Activated naive CD4-positive, alpha-beta T cell treated with anti-CD3 and anti-CD28 coated beads, Interleukin-2, amount 10 ng/mL, durations not matched to agents 7 days and 5 days (primary cell): ENCODE measurements around the gene ADPGK.

Source experiments
- CTCF ChIA-PET: fragments of 350-600 bp; sonication (Branson Sonifier 250); formaldehyde crosslinking; loops from one replicate; lab custom pipeline; 2021; ENCODE audit warnings: antibody characterized with exemption; lab: Charles Lee
- DNase-seq: peaks from one replicate; pipeline ENCODE4 v3.0.0-alpha.2; 2020
- H3K27ac Mint-ChIP-seq: one replicate; pipeline ENCODE4 v1.8.0; 2021; ENCODE audit warnings: mild to moderate bottlenecking, moderate library complexity, mixed read lengths
- H3K27me3 Mint-ChIP-seq: one replicate; pipeline ENCODE4 v1.8.0; 2021; ENCODE audit warnings: mild to moderate bottlenecking, mixed read lengths
- H3K36me3 Mint-ChIP-seq: one replicate; pipeline ENCODE4 v1.8.0; 2021; ENCODE audit warnings: mixed read lengths
- H3K4me1 Mint-ChIP-seq: one replicate; pipeline ENCODE4 v1.8.0; 2021; ENCODE audit warnings: mixed read lengths
- H3K4me3 Mint-ChIP-seq: one replicate; pipeline ENCODE4 v1.8.0; 2021; ENCODE audit warnings: mild to moderate bottlenecking, moderate library complexity, mixed read lengths
- H3K9me3 Mint-ChIP-seq: one replicate; pipeline ENCODE4 v1.8.0; 2021; ENCODE audit warnings: mixed read lengths

ADPGK gene

DNA sequence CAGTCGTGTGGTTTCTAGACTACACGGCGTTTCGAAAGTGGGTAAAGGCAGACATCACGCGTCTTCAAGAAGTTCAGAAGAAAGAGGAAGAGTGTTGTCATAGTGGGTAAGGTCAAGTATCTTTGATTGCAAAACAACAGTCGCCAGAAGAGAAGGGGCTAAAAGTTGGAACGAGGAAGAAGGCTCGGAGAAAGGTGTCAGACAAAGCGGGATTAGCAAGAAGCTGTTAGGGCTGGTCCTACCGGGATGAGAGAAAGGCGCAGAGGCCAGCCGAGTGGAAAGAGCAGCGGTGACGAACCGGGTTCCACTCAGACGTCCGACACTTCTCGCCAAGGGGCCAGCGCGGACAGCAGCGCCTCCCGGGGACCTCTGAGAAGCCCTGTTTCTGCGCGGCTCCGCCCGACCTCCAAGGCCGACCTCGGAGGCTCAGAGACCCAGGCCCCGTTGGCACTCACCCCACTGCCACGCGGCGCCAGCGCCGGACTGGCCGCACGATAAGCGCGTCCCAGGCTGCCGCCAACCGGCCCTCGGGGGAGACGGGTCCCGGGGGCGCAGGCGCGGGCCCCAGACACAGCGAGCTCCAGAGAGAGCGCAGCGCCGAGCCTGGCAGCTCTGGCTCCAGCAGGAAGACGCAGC is 436 bp downstream of the ADPGK start:
- H3K4me3 Mint-ChIP-seq: peak overlapping the region; percentile 84
- peaks cover 56% of the 10 kb centered on the region for H3K4me1 Mint-ChIP-seq
- DNase-seq: peak; percentile 61
- H3K27ac Mint-ChIP-seq: peak overlapping the region; percentile 97
- no peaks in the 10 kb centered on the region for H3K27me3 Mint-ChIP-seq
- H3K9me3 Mint-ChIP-seq: no peaks in the 10 kb centered on the region
- CTCF ChIA-PET: interaction anchor here (1.9 kb wide), 1 partner anchor 61 kb away, joined by 15 read pairs; no protein-coding TSS in a partner anchor
- peaks cover 34% of the 10 kb centered on the region for H3K36me3 Mint-ChIP-seq

DNA sequence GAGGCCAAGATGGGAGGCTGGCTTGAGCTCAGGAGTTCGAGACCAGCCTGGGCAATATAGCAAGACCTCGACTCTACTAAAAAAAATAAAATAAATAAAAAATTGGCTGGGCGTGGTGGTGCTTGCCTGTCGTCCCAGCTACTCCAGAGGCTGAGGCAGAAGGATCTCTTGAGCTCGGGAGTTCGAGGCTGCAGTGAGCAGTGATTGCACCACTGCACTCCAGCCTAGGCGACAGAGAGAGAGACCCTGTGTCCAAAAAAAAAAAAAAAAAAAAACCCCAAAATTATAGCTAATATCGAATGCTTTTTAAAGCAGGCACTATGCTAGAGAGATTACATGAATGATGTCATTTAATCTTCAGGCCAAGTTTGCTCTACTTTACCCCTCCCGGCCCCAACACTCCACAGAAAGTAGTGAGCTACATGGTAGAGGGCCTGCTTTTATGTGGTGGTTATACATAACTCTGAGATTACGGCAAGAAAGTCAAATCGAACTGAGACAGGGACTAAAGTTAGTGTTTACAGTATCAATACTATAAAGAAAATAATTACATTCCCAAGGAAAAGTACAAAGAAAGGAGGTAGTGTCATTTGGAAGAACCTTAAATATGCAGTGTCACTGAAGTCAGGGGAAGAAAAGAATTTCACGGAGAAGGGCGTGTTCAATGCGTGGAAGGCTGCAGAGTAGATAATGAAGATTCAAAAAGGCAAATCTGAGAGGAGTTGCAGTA is 1.1 kb downstream of the ADPGK start:
- DNase-seq: no peak
- H3K4me3 Mint-ChIP-seq: peak overlapping the region; percentile 84
- CTCF ChIA-PET: interaction anchor here (1.0 to 1.9 kb wide), 2 partner anchors 10 to 60 kb away, joined by 4 to 15 read pairs; no protein-coding TSS in a partner anchor
- H3K9me3 Mint-ChIP-seq: no peaks in the 10 kb centered on the region
- peaks cover 58% of the 10 kb centered on the region for H3K4me1 Mint-ChIP-seq
- no peaks in the 10 kb centered on the region for H3K27me3 Mint-ChIP-seq
- H3K36me3 Mint-ChIP-seq: peaks cover 39% of the 10 kb centered on the region
- H3K27ac Mint-ChIP-seq: peak overlapping the region; percentile 97

DNA sequence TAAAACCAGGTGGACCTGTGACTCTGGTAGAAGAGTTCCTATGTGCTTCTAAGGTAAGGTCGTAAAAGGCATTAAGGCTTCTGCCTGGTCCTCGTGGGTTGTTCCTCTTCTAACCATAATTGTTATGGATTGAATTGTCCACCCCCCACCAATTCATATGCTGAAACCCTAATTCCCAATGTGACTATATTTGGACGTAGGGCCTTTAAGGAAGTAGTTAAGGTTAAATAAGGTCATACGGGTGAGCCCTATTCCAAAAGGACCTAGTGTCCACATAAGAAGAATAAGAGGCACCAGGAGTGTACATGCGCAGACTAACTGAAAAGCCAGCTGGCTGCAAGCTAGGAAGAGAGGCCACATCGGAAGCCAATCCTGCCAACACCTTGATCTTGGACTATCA is 1.9 kb downstream of the ADPGK start:
- peaks cover 60% of the 10 kb centered on the region for H3K4me1 Mint-ChIP-seq
- H3K27ac Mint-ChIP-seq: peak overlapping the region; percentile 73
- CTCF ChIA-PET: interaction anchor here (1.0 to 1.9 kb wide), 2 partner anchors 9 to 59 kb away, joined by 4 to 15 read pairs; no protein-coding TSS in a partner anchor
- no peaks in the 10 kb centered on the region for H3K27me3 Mint-ChIP-seq
- peak overlapping the region; percentile 84 for H3K4me3 Mint-ChIP-seq
- H3K36me3 Mint-ChIP-seq: peaks cover 41% of the 10 kb centered on the region
- no peaks in the 10 kb centered on the region for H3K9me3 Mint-ChIP-seq
- no peak for DNase-seq

DNA sequence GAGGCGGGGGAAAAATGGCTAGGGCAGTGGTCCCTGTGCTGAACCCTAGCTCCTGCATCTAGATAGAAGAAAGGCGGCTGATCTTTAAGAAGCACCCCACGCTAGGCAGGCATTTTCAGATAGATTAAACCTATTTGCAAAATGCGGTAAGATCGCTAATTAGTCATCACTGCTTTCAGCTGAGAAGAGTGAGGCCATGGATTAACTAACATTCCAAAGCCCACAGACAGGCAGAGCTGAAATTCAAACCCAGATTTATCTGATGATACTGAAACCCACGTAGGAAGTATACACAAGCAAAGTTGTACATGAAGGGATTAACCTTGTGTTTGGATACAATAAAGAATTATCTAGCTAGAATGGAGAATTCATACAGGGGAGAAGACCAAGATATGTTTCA is 4.8 kb downstream of the ADPGK start:
- Mint-ChIP-seq H3K9me3 (no peaks in the 10 kb centered on the region), H3K4me1 (peaks cover 68% of the 10 kb centered on the region), H3K27ac (no peak overlapping the region), H3K36me3 (peaks cover 42% of the 10 kb centered on the region), H3K4me3 (no peak overlapping the region), H3K27me3 (no peaks in the 10 kb centered on the region)
- CTCF ChIA-PET: interaction anchor here (1.0 kb wide), 1 partner anchor 27 kb away, joined by 4 read pairs; no protein-coding TSS in a partner anchor
- DNase-seq: no peak

DNA sequence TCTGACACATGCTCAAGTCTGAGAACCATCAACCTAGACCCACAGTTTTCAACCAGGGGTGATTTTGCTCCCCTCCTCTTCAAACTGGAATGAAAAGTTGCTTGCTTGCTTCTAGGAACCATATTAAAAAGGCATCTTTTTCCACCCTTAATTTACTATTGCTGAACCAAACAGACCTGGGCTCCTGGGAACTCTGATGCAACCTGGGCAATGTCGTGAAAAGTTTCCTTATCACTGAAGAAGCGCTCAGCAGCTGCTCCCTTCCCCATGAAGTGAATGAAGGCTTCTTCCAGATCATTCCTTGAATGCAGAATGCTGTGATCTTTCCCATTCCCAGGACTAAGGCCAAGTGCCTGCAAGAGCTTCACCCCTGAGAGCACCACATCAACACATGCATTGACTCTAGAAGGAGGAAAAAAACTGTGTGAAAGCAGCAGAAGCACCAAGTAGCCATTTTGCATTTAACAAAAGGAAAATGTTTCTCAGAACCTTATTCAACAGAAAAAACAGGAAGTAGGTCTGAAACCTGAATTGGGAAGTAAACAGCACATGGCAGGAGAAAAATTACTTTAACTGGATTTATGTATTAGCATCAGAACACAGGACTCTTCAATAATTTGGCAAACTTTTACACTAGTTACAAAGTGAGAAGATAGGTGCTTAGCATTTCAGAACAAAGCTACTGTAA is 8.7 kb downstream of the ADPGK start:
- CTCF ChIA-PET: interaction anchor here (0.7 kb wide), 1 partner anchor 53 kb away, joined by 3 read pairs; no protein-coding TSS in a partner anchor
- H3K9me3 Mint-ChIP-seq: no peaks in the 10 kb centered on the region
- DNase-seq: no peak
- H3K4me1 Mint-ChIP-seq: peaks cover 51% of the 10 kb centered on the region
- peak overlapping the region; percentile 71 for H3K27ac Mint-ChIP-seq
- H3K27me3 Mint-ChIP-seq: no peaks in the 10 kb centered on the region
- H3K4me3 Mint-ChIP-seq: no peak overlapping the region
- H3K36me3 Mint-ChIP-seq: peaks cover 52% of the 10 kb centered on the region

DNA sequence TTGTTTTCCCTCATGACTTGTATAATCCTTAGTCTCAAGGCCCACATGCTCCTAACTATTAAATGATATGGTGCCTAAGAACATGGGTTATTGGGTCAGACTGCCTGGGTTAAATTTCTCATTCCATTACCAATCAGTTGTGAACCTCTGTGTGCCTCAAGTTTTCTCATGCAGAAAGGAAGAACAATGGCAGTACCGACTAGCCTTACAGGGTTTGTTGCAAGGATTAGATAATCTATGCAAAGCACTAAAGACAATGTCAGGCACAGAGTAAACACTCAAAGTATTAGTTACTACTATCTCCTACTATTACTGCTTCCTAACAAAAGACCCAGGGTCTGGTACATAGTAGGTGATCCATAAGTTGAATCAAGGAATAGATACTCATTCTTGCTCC is 12.2 kb downstream of the ADPGK start:
- Mint-ChIP-seq H3K27ac (peak overlapping the region; percentile 11), H3K4me3 (no peak overlapping the region), H3K4me1 (peaks cover 29% of the 10 kb centered on the region), H3K36me3 (peaks cover 64% of the 10 kb centered on the region), H3K27me3 (no peaks in the 10 kb centered on the region), H3K9me3 (peaks cover 14% of the 10 kb centered on the region)
- CTCF ChIA-PET: interaction anchor here (1.1 to 1.4 kb wide), 2 partner anchors 9 to 15 kb away, joined by 3 to 4 read pairs; no protein-coding TSS in a partner anchor
- DNase-seq: no peak

DNA sequence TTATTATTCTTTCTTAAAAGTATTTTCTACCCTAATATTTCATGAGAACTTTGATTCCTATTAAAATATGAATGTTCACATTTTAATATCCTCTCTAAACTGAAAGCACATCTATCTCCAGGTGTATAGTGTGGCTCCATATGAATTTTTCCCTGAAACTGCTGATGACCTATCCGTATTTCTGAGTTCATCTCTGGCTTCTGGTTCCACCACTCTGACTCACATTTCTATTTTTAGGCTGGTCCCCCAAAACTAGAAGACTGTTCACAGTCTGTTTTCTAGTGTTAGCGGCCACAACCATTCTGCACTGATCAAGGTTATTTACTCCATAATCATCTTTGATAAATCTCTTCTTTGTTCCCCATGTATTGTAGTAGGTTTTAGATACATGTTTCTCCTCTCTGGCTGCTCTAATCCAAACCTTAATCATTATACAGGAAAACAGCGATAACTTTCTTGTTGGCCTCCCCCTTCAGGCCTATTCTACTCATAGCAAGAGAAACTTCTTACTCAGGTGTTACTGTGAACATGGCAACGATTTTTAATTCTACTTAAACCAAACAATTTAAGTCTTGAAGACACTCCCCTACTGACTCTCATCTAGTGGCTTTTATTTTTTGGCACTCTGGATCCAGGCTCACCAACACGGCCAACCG is 12.8 kb downstream of the ADPGK start:
- no peak for DNase-seq
- Mint-ChIP-seq H3K27ac (no peak overlapping the region), H3K4me1 (peaks cover 24% of the 10 kb centered on the region), H3K27me3 (no peaks in the 10 kb centered on the region), H3K9me3 (peaks cover 14% of the 10 kb centered on the region), H3K36me3 (peaks cover 68% of the 10 kb centered on the region), H3K4me3 (no peak overlapping the region)
- CTCF ChIA-PET: interaction anchor here (1.5 kb wide), 1 partner anchor 49 kb away, joined by 4 read pairs; no protein-coding TSS in a partner anchor

DNA sequence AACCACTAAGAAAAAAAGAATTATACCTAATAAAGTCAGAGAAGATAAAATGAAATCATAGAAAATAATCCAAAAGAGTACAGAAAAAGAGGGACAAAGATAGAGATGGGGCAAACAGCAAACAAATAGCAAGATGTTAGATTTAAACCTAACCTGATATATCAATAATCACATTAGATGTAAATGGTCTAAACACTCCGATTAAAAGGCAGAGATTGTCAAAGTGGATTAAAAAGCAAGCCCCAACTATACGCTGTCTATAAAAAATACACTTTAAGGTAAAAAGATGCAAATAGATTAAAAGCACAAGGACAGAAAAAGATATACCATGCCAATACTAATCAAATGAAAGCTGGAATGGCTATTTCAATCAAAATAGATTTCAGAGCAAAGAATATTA is 16.8 kb downstream of the ADPGK start:
- Mint-ChIP-seq H3K4me1 (peaks cover 10% of the 10 kb centered on the region), H3K4me3 (no peak overlapping the region), H3K27ac (no peak overlapping the region), H3K27me3 (no peaks in the 10 kb centered on the region), H3K36me3 (peaks cover 81% of the 10 kb centered on the region), H3K9me3 (peaks cover 14% of the 10 kb centered on the region)
- CTCF ChIA-PET: interaction anchor here (1.3 kb wide), 1 partner anchor 27 kb away, joined by 3 read pairs; no protein-coding TSS in a partner anchor
- no peak for DNase-seq

DNA sequence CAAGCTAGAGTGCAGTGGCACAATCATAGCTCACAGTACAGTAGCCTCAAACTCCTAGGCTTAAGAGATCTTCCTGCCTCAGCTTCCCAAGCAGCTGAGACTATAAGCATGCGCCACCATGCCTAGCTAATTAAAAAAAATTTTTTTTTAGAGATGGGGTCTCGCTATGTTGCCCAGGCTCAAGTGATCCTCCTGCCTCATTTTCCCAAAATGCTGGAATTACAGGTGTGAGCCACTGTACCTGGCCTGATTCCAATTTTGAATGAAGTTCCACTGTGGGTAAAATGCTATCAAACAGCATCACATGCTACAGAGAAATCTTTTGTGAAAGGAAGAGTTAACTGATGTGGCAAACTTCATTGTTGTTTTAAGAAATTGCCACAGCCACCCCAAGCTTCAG is 17.5 kb downstream of the ADPGK start:
- H3K4me3 Mint-ChIP-seq: no peak overlapping the region
- H3K4me1 Mint-ChIP-seq: peaks cover 13% of the 10 kb centered on the region
- peaks cover 79% of the 10 kb centered on the region for H3K36me3 Mint-ChIP-seq
- DNase-seq: no peak
- CTCF ChIA-PET: no interaction called here
- no peak overlapping the region for H3K27ac Mint-ChIP-seq
- H3K27me3 Mint-ChIP-seq: no peaks in the 10 kb centered on the region
- H3K9me3 Mint-ChIP-seq: peaks cover 14% of the 10 kb centered on the region

DNA sequence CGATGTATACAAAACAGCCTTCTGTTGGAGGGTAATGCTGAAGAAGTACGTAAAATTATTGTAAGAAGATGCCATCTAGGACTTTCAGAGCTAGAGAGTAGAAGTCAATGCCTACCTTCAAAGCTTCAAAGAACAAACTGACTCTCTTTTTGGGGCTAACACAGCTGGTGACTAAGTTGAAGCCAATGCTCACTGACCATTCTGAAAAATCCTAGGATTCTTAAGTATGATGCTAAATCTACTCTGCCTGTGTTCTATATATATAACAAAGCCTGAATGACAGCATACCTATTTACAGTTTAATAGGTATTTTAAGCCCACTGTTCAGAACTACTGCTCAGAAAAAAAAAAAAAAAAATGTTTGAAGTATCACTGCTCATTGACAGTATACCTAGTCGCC is 18.9 kb downstream of the ADPGK start:
- Mint-ChIP-seq H3K36me3 (peaks cover 79% of the 10 kb centered on the region), H3K27ac (no peak overlapping the region), H3K4me3 (no peak overlapping the region), H3K9me3 (peaks cover 14% of the 10 kb centered on the region), H3K4me1 (peaks cover 13% of the 10 kb centered on the region), H3K27me3 (no peaks in the 10 kb centered on the region)
- CTCF ChIA-PET: interaction anchor here (0.6 to 1.7 kb wide), 5 partner anchors 28 to 596 kb away, joined by 3 to 6 read pairs (median 3); no protein-coding TSS in a partner anchor
- no peak for DNase-seq

DNA sequence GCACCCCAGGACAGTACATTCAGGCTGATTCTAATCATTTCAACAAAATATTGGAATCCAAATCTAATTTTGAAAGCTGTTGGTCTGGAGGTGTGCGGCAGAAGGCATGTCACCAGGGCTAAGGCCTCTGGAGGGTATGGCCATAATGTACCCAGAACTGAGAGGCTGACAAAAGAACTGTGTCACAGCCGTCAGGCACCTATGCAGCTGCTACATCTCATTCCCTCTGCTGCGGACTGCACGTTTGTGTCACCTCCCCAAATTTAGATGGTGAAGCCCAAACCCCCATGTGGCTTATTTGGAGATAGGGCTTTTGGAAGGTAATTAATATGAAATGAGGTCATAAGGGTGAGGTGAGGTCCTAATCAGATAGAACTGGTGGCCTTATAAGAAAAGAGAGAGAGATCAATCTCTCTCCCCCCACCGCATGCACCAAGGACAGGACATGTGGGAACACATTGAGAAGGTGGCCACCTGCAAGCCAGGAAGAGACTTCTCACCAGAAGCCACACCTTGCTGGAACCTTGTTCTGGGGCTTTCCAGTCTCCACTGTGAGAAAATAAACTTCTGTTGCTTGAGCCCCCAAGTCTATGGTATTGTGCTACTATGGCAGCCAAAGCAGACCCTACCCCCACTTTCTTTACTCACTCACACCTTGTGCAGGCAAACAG is 22.8 kb downstream of the ADPGK start:
- CTCF ChIA-PET: no interaction called here
- Mint-ChIP-seq H3K4me3 (no peak overlapping the region), H3K27ac (peak overlapping the region; percentile 49), H3K4me1 (peaks cover 13% of the 10 kb centered on the region), H3K27me3 (no peaks in the 10 kb centered on the region), H3K36me3 (peaks cover 67% of the 10 kb centered on the region), H3K9me3 (no peaks in the 10 kb centered on the region)
- DNase-seq: no peak

DNA sequence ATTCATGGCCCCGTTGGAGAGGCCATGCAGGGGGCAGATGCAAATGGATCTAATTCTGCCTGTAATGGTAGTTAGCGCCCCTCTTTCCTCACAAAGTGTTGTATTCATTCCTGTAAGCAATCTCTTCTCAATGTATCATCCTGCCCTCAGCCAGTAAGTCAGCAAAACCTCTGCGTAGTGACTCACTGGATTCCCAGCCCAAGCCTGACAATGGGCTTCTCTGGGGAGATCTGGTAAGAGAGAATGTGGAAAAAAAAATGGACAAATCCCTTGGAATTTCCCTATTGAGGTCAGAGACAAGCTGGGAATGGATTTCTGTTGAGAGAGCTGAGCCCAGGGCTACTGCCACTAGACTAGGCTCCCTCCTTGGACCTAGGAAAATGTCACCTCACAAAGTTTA is 25.4 kb downstream of the ADPGK start:
- CTCF ChIA-PET: interaction anchor here (1.1 to 1.5 kb wide), 2 partner anchors 21 to 24 kb away, joined by 3 read pairs; no protein-coding TSS in a partner anchor
- no peak for DNase-seq
- Mint-ChIP-seq H3K9me3 (no peaks in the 10 kb centered on the region), H3K27ac (no peak overlapping the region), H3K4me1 (peaks cover 4% of the 10 kb centered on the region), H3K27me3 (no peaks in the 10 kb centered on the region), H3K36me3 (peaks cover 74% of the 10 kb centered on the region), H3K4me3 (no peak overlapping the region)

DNA sequence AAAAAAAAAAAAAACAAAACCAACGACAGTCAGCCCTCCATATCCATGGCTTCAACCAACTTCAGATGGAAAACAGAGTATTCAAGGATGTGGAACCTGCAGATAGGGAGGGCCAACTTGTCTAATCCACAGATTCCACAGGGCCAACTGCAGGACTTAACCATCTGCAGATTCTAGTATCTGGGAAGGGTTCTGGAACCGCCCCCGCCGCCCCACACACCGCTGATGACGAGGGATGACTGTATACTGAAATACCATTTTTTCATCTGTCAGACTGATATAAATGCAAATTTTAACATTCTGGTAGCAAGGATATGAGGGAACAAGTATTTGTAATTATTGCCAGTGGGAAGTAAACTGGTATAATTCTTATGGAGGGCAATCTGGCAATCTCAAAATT is 29.5 kb downstream of the ADPGK start:
- Mint-ChIP-seq H3K4me3 (no peak overlapping the region), H3K27ac (no peak overlapping the region), H3K4me1 (peaks cover 13% of the 10 kb centered on the region), H3K36me3 (peaks cover 66% of the 10 kb centered on the region), H3K9me3 (no peaks in the 10 kb centered on the region), H3K27me3 (no peaks in the 10 kb centered on the region)
- CTCF ChIA-PET: no interaction called here
- DNase-seq: no peak
